ENCODE results near the gene WSCD2.

The WSCD2 gene

GRCh38 chr12:108205864-108206263 lies 76.8 kb downstream of the WSCD2 start:
- TF ChIP-seq, protein P1, sequence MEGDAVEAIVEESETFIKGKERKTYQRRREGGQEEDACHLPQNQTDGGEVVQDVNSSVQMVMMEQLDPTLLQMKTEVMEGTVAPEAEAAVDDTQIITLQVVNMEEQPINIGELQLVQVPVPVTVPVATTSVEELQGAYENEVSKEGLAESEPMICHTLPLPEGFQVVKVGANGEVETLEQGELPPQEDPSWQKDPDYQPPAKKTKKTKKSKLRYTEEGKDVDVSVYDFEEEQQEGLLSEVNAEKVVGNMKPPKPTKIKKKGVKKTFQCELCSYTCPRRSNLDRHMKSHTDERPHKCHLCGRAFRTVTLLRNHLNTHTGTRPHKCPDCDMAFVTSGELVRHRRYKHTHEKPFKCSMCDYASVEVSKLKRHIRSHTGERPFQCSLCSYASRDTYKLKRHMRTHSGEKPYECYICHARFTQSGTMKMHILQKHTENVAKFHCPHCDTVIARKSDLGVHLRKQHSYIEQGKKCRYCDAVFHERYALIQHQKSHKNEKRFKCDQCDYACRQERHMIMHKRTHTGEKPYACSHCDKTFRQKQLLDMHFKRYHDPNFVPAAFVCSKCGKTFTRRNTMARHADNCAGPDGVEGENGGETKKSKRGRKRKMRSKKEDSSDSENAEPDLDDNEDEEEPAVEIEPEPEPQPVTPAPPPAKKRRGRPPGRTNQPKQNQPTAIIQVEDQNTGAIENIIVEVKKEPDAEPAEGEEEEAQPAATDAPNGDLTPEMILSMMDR (conservative IDR thresholded peaks at IDR 0.05), result no peak
- H3K27ac ChIP-seq, result no peak overlapping the region

DNA sequence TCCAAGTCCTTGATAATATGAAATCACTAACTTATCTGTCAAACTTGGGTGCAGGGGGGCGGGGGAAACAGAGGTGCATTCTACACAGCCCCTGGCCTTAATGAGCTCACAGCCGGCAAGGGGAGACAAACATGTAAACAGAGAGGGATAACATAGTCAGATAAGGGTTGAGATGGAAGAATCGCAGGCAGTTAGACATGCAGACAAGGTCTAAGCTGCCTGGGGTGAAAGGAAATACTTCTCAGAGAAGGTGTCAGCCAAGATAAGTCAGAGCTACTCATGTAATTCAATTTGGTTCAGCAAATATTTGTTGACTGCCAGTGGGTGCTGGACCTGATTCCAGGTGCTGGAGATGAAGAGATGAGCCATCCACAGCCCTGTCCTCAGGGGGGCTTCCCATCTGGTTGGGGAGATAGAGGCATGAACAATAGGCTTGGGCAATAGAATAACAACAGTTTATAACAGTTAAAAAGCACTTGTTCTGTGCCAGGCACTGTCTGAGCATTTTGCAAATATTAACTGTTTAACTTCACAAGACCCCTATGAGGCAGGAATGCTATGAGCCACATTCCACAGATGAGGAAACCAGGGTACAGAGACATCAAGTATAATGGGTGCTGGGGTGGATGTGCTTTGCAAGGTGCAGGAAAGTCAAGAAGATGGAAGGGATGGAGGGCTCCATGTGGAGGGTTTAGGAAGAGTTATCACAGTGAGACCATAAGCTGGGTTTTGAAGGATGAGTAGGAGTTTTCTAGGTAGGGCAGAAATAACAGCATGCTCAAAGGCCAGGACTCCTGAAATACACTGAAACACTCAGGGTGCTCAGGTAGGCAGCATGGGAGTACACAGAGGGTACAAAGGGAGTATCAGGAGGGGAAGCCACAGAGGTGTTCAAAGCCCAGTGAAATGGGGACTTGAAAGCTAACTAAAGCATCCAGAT lies 79.0 kb downstream of the WSCD2 start:
- H3K27ac ChIP-seq, result no peak overlapping the region
- TF ChIP-seq, protein P1 (conservative IDR thresholded peaks at IDR 0.05), result no peak

- no peak overlapping the region for H3K27ac ChIP-seq
- TF ChIP-seq, protein P1 (conservative IDR thresholded peaks at IDR 0.05), result no peak
Observed at GRCh38 chr12:108210001-108210400, 80.9 kb downstream of the WSCD2 start.

GRCh38 chr12:108211157-108211556 lies 82.1 kb downstream of the WSCD2 start:
- H3K27ac ChIP-seq, result no peak overlapping the region
- TF ChIP-seq, protein P1 (conservative IDR thresholded peaks at IDR 0.05), result no peak

- H3K27ac ChIP-seq, result no peak overlapping the region
- TF ChIP-seq, protein P1 (conservative IDR thresholded peaks at IDR 0.05), result no peak
Observed at GRCh38 chr12:108213871-108214445, 84.9 kb downstream of the WSCD2 start.

- H3K27ac ChIP-seq, result no peak overlapping the region
- TF ChIP-seq, protein P1 (conservative IDR thresholded peaks at IDR 0.05), result no peak
Observed at GRCh38 chr12:108214486-108214885, 85.4 kb downstream of the WSCD2 start.

DNA sequence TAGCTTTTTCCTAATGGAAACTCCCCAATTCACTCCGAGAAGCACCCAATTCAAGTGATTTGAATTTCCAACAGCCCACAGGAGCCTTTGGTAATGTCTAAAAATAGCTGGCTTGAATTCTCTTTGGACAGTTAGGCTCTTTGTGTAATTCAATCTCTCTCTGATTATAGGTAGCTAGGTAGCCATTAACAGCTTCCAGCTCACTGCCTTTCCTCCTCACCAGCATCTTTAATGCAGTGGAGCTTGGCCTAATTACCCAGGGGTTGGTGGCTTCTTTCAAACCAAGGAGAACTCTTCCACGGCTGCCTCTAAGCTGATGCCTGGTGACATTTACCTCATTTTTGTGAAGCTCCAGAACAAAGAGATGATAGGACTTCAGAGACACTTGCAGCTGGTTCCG lies 86.4 kb downstream of the WSCD2 start:
- TF ChIP-seq, protein P1 (conservative IDR thresholded peaks at IDR 0.05), result no peak
- no peak overlapping the region for H3K27ac ChIP-seq

All from VCaP (cell line).